ENCODE measurements around the gene CCDC3. TPM values are rescaled to one million over a fixed set of nuclear protein-coding genes. Genes with fewer than 3 reads are reported as not detected.

CCDC3 gene
- total and polyA plus RNA-seq, 2 of the 8 experiments (the other 6 are each of a cell fraction or from before 2014, with no cell fraction given) = 3.4 to 3.7 TPM

DNA sequence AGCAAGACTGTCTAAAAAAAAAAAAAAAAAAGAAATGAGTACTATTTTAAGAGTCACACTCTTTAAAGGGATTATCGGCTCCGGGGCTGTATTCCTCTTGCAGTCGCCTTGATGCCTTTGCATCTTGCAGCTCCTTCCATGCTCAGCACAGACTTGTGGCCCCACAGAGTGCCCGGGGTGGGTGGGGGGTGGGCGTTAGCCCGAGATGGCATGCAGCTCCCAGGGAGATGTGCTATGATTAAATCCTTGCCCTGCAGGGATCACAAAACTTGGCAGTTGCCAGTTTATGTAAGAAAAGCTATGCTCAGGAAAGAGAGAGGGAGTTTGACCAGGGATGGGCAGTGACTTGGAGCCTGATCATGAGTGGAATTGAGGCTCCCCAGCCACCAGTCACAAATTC, 81.9 kb downstream of the CCDC3 start:
- Histone ChIP-seq H3K18ac (ENCODE audit: extremely low read depth, low read length) (no peak overlapping the region), H2AFZ (ENCODE audit: low read length) (no peak overlapping the region)
- CTCF ChIA-PET (ENCODE audit: partially characterized antibody) = interaction anchor here (0.8 to 1.7 kb wide), 4 partner anchors 76 to 209 kb away, joined by 3 to 4 read pairs (median 3); no protein-coding TSS in a partner anchor

More for the DNA sequence above, 81.9 kb downstream of the CCDC3 start:
- DNase-seq (ENCODE audit: low read depth in 1 of 2, low spot score in 2 of 2) (no peak), FAIRE-seq (no peak)
- Histone ChIP-seq H3K14ac (ENCODE audit: insufficient read length) (no peak overlapping the region), H3K27ac (ENCODE audit: low read depth, low read length) (no peak overlapping the region), H3K36me3 (ENCODE audit: control insufficient read depth in 2 of 4, insufficient read depth in 4 of 4, low read length in 3 of 4) (no peaks in the 10 kb centered on the region), H3K23me2 (ENCODE audit: low read depth, low read length) (no peaks in the 10 kb centered on the region), H3K79me2 (ENCODE audit: control insufficient read depth in 1 of 2, insufficient read depth in 2 of 2, low read length in 2 of 2) (no peaks in the 10 kb centered on the region), H3K27me3 (replicated peaks in 1 of 4; ENCODE audit: control insufficient read depth in 3 of 4, extremely low read depth in 1 of 4, insufficient read depth in 3 of 4, low read length in 3 of 4) (no peaks in the 10 kb centered on the region), H2BK15ac (ENCODE audit: low read length) (no peak overlapping the region), H3K56ac (replicated peaks; ENCODE audit: insufficient read length, low read depth, low read length) (no peak overlapping the region), H3K79me1 (ENCODE audit: low read depth, low read length) (no peaks in the 10 kb centered on the region), H4K8ac (ENCODE audit: extremely low read depth, insufficient read depth, low read length) (no peak overlapping the region), H3K9ac (replicated peaks in 1 of 4; ENCODE audit: extremely low read depth in 1 of 4, low read depth in 3 of 4, low read length in 3 of 4) (no peak overlapping the region), H2AK5ac (ENCODE audit: low read depth, low read length) (no peak overlapping the region), H4K20me1 (replicated peaks in 1 of 2; ENCODE audit: control insufficient read depth in 1 of 2, insufficient read depth in 2 of 2, low read length in 2 of 2) (no peaks in the 10 kb centered on the region), H4K5ac (ENCODE audit: insufficient read length, low read depth, low read length) (no peak overlapping the region), H2BK5ac (ENCODE audit: low read depth, low read length) (no peak overlapping the region), H2BK120ac (replicated peaks; ENCODE audit: low read depth, low read length) (no peak overlapping the region), H2BK20ac (ENCODE audit: low read length) (no peak overlapping the region), H3K4me3 (ENCODE audit: extremely low read depth in 1 of 4, insufficient read depth in 2 of 4, low read depth in 3 of 4, low read length in 4 of 4) (no peak overlapping the region), H3K4me1 (replicated peaks in 1 of 4; ENCODE audit: control insufficient read depth in 3 of 4, insufficient read depth in 4 of 4, low read length in 3 of 4) (no peaks in the 10 kb centered on the region), H3K9me3 (ENCODE audit: insufficient read depth in 2 of 2, low read depth in 1 of 2, low read length in 1 of 2) (no peaks in the 10 kb centered on the region), H3K4ac (replicated peaks; ENCODE audit: insufficient read length, low read depth, low read length) (no peak overlapping the region), H2BK12ac (ENCODE audit: low read depth, low read length) (no peak overlapping the region), H3K23ac (ENCODE audit: insufficient read length) (no peak overlapping the region), H4K91ac (replicated peaks; ENCODE audit: insufficient read length, low read length) (no peak overlapping the region), H3K4me2 (ENCODE audit: insufficient read depth in 1 of 2, low read depth in 2 of 2, low read length in 2 of 2) (no peak overlapping the region)
- 71% methylated on average over 3 of the region's 6 CpGs; no CpG with 5 or more reads in 1 of the 2 experiments for WGBS, 2 experiments (ENCODE audit: extremely low coverage in 1 of 2, insufficient coverage in 1 of 2, insufficient read length in 1 of 2, insufficient replicate concordance in 2 of 2, low coverage in 1 of 2, low lambda C conversion rate in 2 of 2, missing lambda C conversion rate in 1 of 2)
- no peak for TF ChIP-seq JUN (IDR thresholded peaks at IDR 0.05; ENCODE audit: low read depth, low read length)
- no peak for TF ChIP-seq SP4 (IDR thresholded peaks at IDR 0.05; ENCODE audit: low read length)
- no peak for TF ChIP-seq RFX5 (IDR thresholded peaks at IDR 0.05; ENCODE audit: borderline replicate concordance, low read depth, low read length)
- no peak for TF ChIP-seq TEAD4 (IDR thresholded peaks at IDR 0.05; ENCODE audit: low read depth, low read length)
- no peak for TF ChIP-seq TCF12 (IDR thresholded peaks at IDR 0.05; ENCODE audit: low read depth, low read length)
- no peak for TF ChIP-seq CBX5 (IDR thresholded peaks at IDR 0.05; ENCODE audit: low read depth, low read length)
- TF ChIP-seq CREB1 (IDR thresholded peaks at IDR 0.05) = no peak
- TF ChIP-seq, protein P1, sequence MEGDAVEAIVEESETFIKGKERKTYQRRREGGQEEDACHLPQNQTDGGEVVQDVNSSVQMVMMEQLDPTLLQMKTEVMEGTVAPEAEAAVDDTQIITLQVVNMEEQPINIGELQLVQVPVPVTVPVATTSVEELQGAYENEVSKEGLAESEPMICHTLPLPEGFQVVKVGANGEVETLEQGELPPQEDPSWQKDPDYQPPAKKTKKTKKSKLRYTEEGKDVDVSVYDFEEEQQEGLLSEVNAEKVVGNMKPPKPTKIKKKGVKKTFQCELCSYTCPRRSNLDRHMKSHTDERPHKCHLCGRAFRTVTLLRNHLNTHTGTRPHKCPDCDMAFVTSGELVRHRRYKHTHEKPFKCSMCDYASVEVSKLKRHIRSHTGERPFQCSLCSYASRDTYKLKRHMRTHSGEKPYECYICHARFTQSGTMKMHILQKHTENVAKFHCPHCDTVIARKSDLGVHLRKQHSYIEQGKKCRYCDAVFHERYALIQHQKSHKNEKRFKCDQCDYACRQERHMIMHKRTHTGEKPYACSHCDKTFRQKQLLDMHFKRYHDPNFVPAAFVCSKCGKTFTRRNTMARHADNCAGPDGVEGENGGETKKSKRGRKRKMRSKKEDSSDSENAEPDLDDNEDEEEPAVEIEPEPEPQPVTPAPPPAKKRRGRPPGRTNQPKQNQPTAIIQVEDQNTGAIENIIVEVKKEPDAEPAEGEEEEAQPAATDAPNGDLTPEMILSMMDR (IDR thresholded peaks at IDR 0.05; ENCODE audit: control extremely low read depth in 1 of 3, insufficient read depth in 1 of 3, low read depth in 1 of 3, low read length in 3 of 3) = no peak
- POLR2A ChIA-PET (ENCODE audit: partially characterized antibody) = interaction anchor here (1.5 kb wide), 1 partner anchor 10 kb away, joined by 3 read pairs; no protein-coding TSS in a partner anchor

Data from H1 (cell line).